Tibial nerve (tissue), 4 donors: Measurements from ENCODE around the gene CDK19. TPM values are rescaled to one million over a fixed set of nuclear protein-coding genes. Genes with fewer than 3 reads are reported as not detected.
"Not testable (repeated sequence)": the region's sequence is repeated elsewhere in the genome, so short reads cannot be mapped to it uniquely, and the experiment has no call there.

ENCODE experiments used
- DNase-seq, 2 donors: peaks; one replicate each; pipeline ENCODE4 v3.0.0-alpha.2; 2019; ENCODE audit warnings: low spot score in 2 of 2
- H3K27ac ChIP-seq, 4 donors: fragments of 200-600 bp; sonication (generic) in 3 of 4; one replicate each; pipeline ENCODE4 v1.5.1; 2017 to 2019; ENCODE audit warnings: mild to moderate bottlenecking in 1 of 4
- H3K27me3 ChIP-seq, 2 donors: fragments of 200-600 bp; sonication (generic) in 1 of 2; one replicate each; pipeline versions ENCODE4 v1.5.1 to v1.6.0; 2017 to 2019
- H3K36me3 ChIP-seq, 3 donors: fragments of 200-600 bp; sonication (generic); one replicate each; pipeline ENCODE4 v1.5.1; 2018 to 2019
- H3K4me1 ChIP-seq, 4 donors: fragments of 200-600 bp; sonication (generic) in 3 of 4; one replicate each; pipeline ENCODE4 v1.5.1; 2017 to 2019
- H3K4me3 ChIP-seq, 4 donors: fragments of 200-600 bp; sonication (generic) in 3 of 4; one replicate each; pipeline ENCODE4 v1.5.1; 2017 to 2019; ENCODE audit warnings: mild to moderate bottlenecking in 1 of 4, moderate library complexity in 1 of 4
- H3K9me3 ChIP-seq, 4 donors: fragments of 200-600 bp; sonication (generic) in 3 of 4; one replicate each; pipeline ENCODE4 v1.5.1; 2017 to 2019
- EP300 ChIP-seq, 2 donors: sonication (generic); formaldehyde crosslinking; IDR thresholded peaks; one replicate each; pipeline ENCODE4 v1.6.1; 2017; ENCODE audit warnings: antibody characterized with exemption in 2 of 2, mild to moderate bottlenecking in 1 of 2
- POLR2A ChIP-seq, 2 donors: fragments of 450-650 bp; IDR thresholded peaks; one replicate each; pipeline ENCODE4 v1.6.1; 2017; ENCODE audit warnings: antibody characterized with exemption in 2 of 2, mild to moderate bottlenecking in 2 of 2, moderate library complexity in 2 of 2
- WGBS, 2 donors: methylation state at CpG; one replicate each; pipeline ENCODE4 v1.1.5; 2018; 5-methylcytosine and 5-hydroxymethylcytosine counted together
- total RNA-seq, 4 donors: library from RNA; depleted of rRNA; stranded (reverse); fragments of >200 nt; gene quantifications; one replicate each; pipeline ENCODE4 v1.1.0, GENCODE V29; 2016
- TF ChIP-seq, protein P1 (sequence below), 5 experiments: fragments of 200-600 bp in 3 of 5; fragments of 450-650 bp in 2 of 5; sonication (generic) in 3 of 5; IDR thresholded peaks; one replicate each; pipeline ENCODE4 v1.5.1; 2016 to 2019; ENCODE audit warnings: antibody characterized with exemption in 5 of 5, mild to moderate bottlenecking in 3 of 5, moderate library complexity in 2 of 5

The CDK19 gene
- total RNA-seq, 4 donors from 2014 or later: 18.6 to 29.3 (median 24.3) TPM

DNA sequence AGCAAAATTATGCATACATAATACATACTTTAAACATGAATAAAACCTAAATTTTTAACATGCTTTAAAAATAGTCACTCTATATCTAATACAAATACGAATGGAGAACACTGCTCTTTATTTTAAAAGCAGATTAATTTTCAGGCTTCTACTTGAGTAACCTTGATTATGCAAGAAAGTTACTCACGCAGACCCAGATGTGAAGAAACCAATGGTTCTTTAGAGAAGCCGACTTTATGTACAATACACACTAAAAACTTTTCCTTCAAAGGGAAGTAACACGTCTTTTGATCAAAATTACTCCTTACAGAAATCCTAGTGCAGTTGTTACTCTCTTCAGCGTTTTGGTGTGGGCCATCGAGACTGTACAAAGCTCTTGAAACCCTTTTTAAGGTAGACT lies 201.9 kb downstream of the CDK19 start:
- DNase-seq: no peak
- peaks cover 0 to 8% (median 0%) of the 10 kb centered on the region in 4 donors for H3K4me1 ChIP-seq
- peaks cover 0 to 49% (median 0%) of the 10 kb centered on the region in 3 donors for H3K36me3 ChIP-seq
- no peaks in the 10 kb centered on the region for H3K9me3 ChIP-seq
- 85 to 86% methylated on average over 6 of the region's 6 CpGs for WGBS, 2 donors
- H3K4me3 ChIP-seq: no peak overlapping the region
- TF ChIP-seq, protein P1, sequence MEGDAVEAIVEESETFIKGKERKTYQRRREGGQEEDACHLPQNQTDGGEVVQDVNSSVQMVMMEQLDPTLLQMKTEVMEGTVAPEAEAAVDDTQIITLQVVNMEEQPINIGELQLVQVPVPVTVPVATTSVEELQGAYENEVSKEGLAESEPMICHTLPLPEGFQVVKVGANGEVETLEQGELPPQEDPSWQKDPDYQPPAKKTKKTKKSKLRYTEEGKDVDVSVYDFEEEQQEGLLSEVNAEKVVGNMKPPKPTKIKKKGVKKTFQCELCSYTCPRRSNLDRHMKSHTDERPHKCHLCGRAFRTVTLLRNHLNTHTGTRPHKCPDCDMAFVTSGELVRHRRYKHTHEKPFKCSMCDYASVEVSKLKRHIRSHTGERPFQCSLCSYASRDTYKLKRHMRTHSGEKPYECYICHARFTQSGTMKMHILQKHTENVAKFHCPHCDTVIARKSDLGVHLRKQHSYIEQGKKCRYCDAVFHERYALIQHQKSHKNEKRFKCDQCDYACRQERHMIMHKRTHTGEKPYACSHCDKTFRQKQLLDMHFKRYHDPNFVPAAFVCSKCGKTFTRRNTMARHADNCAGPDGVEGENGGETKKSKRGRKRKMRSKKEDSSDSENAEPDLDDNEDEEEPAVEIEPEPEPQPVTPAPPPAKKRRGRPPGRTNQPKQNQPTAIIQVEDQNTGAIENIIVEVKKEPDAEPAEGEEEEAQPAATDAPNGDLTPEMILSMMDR (IDR thresholded peaks at IDR 0.05): no peak
- no peak for TF ChIP-seq EP300 (IDR thresholded peaks at IDR 0.05)
- TF ChIP-seq POLR2A (IDR thresholded peaks at IDR 0.05): no peak
- no peaks in the 10 kb centered on the region for H3K27me3 ChIP-seq
- H3K27ac ChIP-seq: no peak overlapping the region

DNA sequence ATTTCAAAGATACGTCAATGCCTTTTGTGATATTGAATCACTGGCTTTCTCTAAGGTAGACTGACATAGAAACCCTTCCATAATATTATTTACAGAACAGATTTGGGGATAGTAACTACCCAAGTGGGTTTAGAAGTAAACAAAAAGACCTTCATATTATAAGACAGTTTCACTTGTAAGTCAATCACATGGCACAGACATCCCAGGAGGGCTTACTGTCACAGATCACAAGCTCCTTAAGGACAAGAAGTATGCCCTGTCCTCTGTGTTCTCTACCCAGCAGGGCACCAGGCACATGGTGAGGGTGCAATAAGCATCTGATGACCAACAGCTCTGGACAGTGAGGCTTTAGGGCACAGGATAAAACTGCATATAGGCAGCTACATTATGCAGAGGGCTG lies 203.0 kb downstream of the CDK19 start:
- no peak for TF ChIP-seq POLR2A (IDR thresholded peaks at IDR 0.05)
- Histone ChIP-seq H3K27ac (no peak overlapping the region), H3K36me3 (peaks cover 0 to 49% (median 0%) of the 10 kb centered on the region in 3 donors), H3K27me3 (no peaks in the 10 kb centered on the region), H3K4me3 (no peak overlapping the region), H3K9me3 (no peaks in the 10 kb centered on the region), H3K4me1 (peaks cover 0 to 2% (median 0%) of the 10 kb centered on the region in 4 donors)
- 86 to 87% methylated on average over 1 of the region's 1 CpG for WGBS, 2 donors
- DNase-seq: no peak

DNA sequence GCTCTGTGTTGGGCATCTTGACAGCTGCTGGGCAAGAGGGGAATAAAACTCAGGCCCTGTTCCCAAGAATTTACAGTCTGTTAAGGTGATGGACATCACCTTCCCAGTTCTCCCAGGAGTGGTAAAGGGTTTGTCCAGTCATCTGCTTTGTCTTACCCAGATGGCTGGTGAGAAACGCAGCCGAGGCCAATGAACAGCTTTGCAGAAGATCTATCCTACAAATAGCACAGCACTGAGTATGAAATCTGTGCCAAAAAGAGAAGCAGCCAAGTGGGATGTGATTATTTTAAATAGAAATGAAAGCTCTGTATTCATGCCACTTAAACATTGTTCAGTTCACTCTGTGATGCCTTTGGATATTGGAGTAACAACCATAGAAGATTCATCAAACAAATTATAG lies 206.2 kb downstream of the CDK19 start:
- 32 to 44% methylated on average over 2 of the region's 2 CpGs for WGBS, 2 donors
- peaks cover 0 to 32% (median 0%) of the 10 kb centered on the region in 3 donors for H3K36me3 ChIP-seq
- no peak overlapping the region for H3K4me3 ChIP-seq
- H3K4me1 ChIP-seq: peaks cover 0 to 2% (median 0%) of the 10 kb centered on the region in 4 donors
- DNase-seq: no peak
- no peaks in the 10 kb centered on the region for H3K27me3 ChIP-seq
- no peak for TF ChIP-seq EP300 (IDR thresholded peaks at IDR 0.05)
- TF ChIP-seq POLR2A (IDR thresholded peaks at IDR 0.05): no peak
- TF ChIP-seq, protein P1 (IDR thresholded peaks at IDR 0.05): no peak
- H3K27ac ChIP-seq: peak overlapping the region in 2 of 4 donors; percentile 40 to 47
- H3K9me3 ChIP-seq: no peaks in the 10 kb centered on the region

DNA sequence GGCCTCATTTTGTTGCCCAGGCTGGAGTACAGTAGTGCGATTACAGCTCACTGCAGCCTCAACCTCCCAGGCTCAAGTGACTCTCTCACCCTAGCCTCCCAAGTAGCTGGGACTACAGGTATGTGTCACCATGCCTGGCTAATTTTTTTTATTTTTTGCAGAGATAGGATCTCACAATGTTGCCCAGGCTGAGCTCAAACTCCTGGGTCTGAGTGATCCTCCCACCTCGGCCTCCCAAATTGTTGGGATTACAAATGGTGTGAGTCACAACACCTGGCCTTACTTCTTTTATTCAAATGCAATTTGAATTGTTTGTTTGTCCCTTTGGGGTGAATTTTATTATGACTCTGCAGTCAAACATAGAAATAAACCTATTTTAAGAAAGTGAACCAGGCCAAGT lies 207.1 kb downstream of the CDK19 start:
- 95 to 97% methylated on average over 2 of the region's 2 CpGs for WGBS, 2 donors
- peaks cover 0 to 2% (median 0%) of the 10 kb centered on the region in 4 donors for H3K4me1 ChIP-seq
- DNase-seq: no peak
- TF ChIP-seq, protein P1 (IDR thresholded peaks at IDR 0.05): no peak
- TF ChIP-seq EP300 (IDR thresholded peaks at IDR 0.05) (no peak), POLR2A (IDR thresholded peaks at IDR 0.05) (no peak)
- peak overlapping the region in 1 of 4 donors; percentile 40 for H3K27ac ChIP-seq
- no peaks in the 10 kb centered on the region for H3K27me3 ChIP-seq
- peaks cover 0 to 23% (median 0%) of the 10 kb centered on the region in 3 donors for H3K36me3 ChIP-seq
- H3K4me3 ChIP-seq: no peak overlapping the region
- H3K9me3 ChIP-seq: no peaks in the 10 kb centered on the region

DNA sequence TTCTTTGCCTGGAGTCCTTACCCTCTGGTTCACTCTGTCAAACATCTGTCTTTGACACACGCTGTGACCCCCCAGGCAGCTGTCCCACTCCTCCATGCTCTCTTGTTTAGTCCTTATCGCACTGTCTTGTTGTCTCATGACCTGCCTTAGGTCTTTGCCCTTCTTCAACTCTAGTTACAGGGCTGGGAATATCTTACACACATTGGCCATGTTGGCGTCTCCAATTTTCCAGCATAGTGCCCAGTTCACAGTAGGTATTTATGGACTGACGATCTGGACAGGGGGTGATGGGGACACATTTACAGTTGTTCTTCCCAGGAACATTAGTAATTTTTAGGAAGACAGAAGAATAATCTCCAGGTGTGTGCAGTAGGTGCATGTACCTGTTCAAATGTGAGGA lies 209.1 kb downstream of the CDK19 start:
- Histone ChIP-seq H3K4me3 (no peak overlapping the region), H3K27me3 (no peaks in the 10 kb centered on the region), H3K36me3 (peaks cover 0 to 4% (median 0%) of the 10 kb centered on the region in 3 donors), H3K27ac (no peak overlapping the region), H3K4me1 (peaks cover 0 to 2% (median 0%) of the 10 kb centered on the region in 4 donors), H3K9me3 (no peaks in the 10 kb centered on the region)
- no peak for DNase-seq
- WGBS, 2 donors: 95 to 98% methylated on average over 4 of the region's 4 CpGs
- TF ChIP-seq EP300 (IDR thresholded peaks at IDR 0.05): no peak
- TF ChIP-seq, protein P1 (IDR thresholded peaks at IDR 0.05): no peak
- TF ChIP-seq POLR2A (IDR thresholded peaks at IDR 0.05): no peak

DNA sequence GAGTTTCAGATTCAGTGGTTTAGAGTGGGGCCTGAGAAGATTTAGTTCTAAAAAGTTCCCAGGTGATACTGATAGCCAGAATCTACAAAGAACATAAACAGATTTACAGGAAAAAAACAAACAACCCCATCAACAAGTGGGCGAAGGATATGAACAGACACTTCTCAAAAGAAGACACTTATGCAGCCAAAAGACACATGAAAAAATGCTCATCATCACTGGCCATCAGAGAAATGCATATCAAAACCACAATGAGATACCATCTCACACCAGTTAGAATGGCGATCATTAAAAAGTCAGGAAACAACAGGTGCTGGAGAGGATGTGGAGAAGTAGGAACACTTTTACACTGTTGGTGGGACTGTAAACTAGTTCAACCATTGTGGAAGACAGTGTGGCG lies 214.6 kb downstream of the CDK19 start:
- not testable (repeated sequence) for H3K36me3 ChIP-seq, H3K27ac ChIP-seq, H3K4me3 ChIP-seq, H3K4me1 ChIP-seq, H3K9me3 ChIP-seq, DNase-seq, H3K27me3 ChIP-seq
- 96 to 100% methylated on average over 3 of the region's 3 CpGs for WGBS, 2 donors
